WTC11 (cell line): ENCODE measurements around the gene LIN28B. TPM values are rescaled to one million over a fixed set of nuclear protein-coding genes. Genes with fewer than 3 reads are reported as not detected.

Experiments used
- ARID4B ChIP-seq: sonication (generic); formaldehyde crosslinking; IDR thresholded peaks from 2 replicates; pipeline ENCODE4 v1.8.0; 2023; ENCODE audit warnings: missing genetic modification reagents, mild to moderate bottlenecking, borderline replicate concordance
- ATF3 ChIP-seq: sonication (generic); formaldehyde crosslinking; conservative IDR thresholded peaks from 2 replicates; pipeline ENCODE4 v1.8.1; 2022; ENCODE audit warnings: mild to moderate bottlenecking, missing genetic modification reagents
- EMX1 ChIP-seq: fragments of 250-450 bp; sonication (Bioruptor Pico); IDR thresholded peaks from 2 replicates; pipeline ENCODE4 v1.8.0; 2021; ENCODE audit warnings: mild to moderate bottlenecking
- ETV6 ChIP-seq: sonication (generic); formaldehyde crosslinking; IDR thresholded peaks from 2 replicates; pipeline ENCODE4 v1.8.1; 2022; ENCODE audit warnings: mild to moderate bottlenecking, missing genetic modification reagents
- GABPB1 ChIP-seq: sonication (generic); formaldehyde crosslinking; IDR thresholded peaks from 2 replicates; pipeline ENCODE4 v1.8.1; 2023; ENCODE audit warnings: mild to moderate bottlenecking, missing genetic modification reagents
- HMGXB4 ChIP-seq: sonication (generic); formaldehyde crosslinking; IDR thresholded peaks from 2 replicates; pipeline ENCODE4 v1.8.1; 2023; ENCODE audit warnings: mild to moderate bottlenecking, moderate library complexity, missing genetic modification reagents
- PRDM15 ChIP-seq: sonication (generic); formaldehyde crosslinking; IDR thresholded peaks from 2 replicates; pipeline ENCODE4 v1.8.0; 2022; ENCODE audit warnings: missing genetic modification reagents
- RELA ChIP-seq: sonication (generic); formaldehyde crosslinking; IDR thresholded peaks from 2 replicates; pipeline ENCODE4 v1.8.1; 2022; ENCODE audit warnings: missing genetic modification reagents, mild to moderate bottlenecking, borderline replicate concordance
- TEAD1 ChIP-seq: sonication (generic); formaldehyde crosslinking; IDR thresholded peaks from 2 replicates; pipeline ENCODE4 v1.8.0; 2022; ENCODE audit warnings: mild to moderate bottlenecking, missing genetic modification reagents
- ZBTB43 ChIP-seq: sonication (generic); formaldehyde crosslinking; IDR thresholded peaks from 2 replicates; pipeline ENCODE4 v1.8.1; 2023; ENCODE audit warnings: mild to moderate bottlenecking, missing genetic modification reagents
- ZNF317 ChIP-seq: sonication (generic); formaldehyde crosslinking; IDR thresholded peaks from 2 replicates; pipeline ENCODE4 v1.8.1; 2023; ENCODE audit warnings: low read depth, mild to moderate bottlenecking, moderate library complexity, missing genetic modification reagents, borderline replicate concordance
- ZSCAN18 ChIP-seq: fragments of 250-450 bp; sonication (Bioruptor Pico); IDR thresholded peaks from 2 replicates; pipeline ENCODE4 v2.1.2; 2022; ENCODE audit warnings: mild to moderate bottlenecking, moderate library complexity
- total RNA-seq: library from RNA; stranded (reverse); gene quantifications from 3 replicates; pipeline ENCODE4 v1.2.3, GENCODE V29; 2021

Gene LIN28B
- total RNA-seq, 1 experiment from 2014 or later, result 73.4 TPM

- TF ChIP-seq ZSCAN18 (CRISPR knock-in tag) (no peak), HMGXB4 (CRISPR knock-in tag) (no peak), ARID4B (CRISPR knock-in tag) (no peak), ZNF317 (no peak), ATF3 (no peak), TEAD1 (CRISPR knock-in tag) (peak; percentile 20; the same call in 1 of the 2 replicates), RELA (no peak), GABPB1 (CRISPR knock-in tag) (no peak), PRDM15 (peak; percentile 93), ETV6 (CRISPR knock-in tag) (no peak), EMX1 (CRISPR knock-in tag) (no peak), ZBTB43 (CRISPR knock-in tag) (no peak)
- TF ChIP-seq, all 79 proteins: peak for 7
These were observed 4.0 kb upstream of the LIN28B start (continued) for GRCh38 chr6:104952911-104953399.
